ENCODE results near the gene XPO1. TPM values are rescaled to one million over a fixed set of nuclear protein-coding genes. Genes with fewer than 3 reads are reported as not detected.

Gene XPO1
- total RNA-seq, 2 donors from 2014 or later, result 65.3 to 160 TPM

- TF ChIP-seq CTCF (IDR thresholded peaks at IDR 0.05) (no peak), POLR2AphosphoS5 (IDR thresholded peaks at IDR 0.05) (no peak), POLR2A (IDR thresholded peaks at IDR 0.05) (no peak)
- H3K4me3 ChIP-seq, result peak overlapping the region; percentile 64 to 88
- H3K27ac ChIP-seq, result peak overlapping the region; percentile 99 to 100
- DNase-seq (ENCODE audit: low spot score), result peak; percentile 29
- no peaks in the 10 kb centered on the region for H3K27me3 ChIP-seq (replicated peaks; ENCODE audit: insufficient read depth)
- 3% methylated on average over 19 of the region's 19 CpGs for WGBS
- no peaks in the 10 kb centered on the region for H3K36me3 ChIP-seq
- no peaks in the 10 kb centered on the region for H3K9me3 ChIP-seq
- intact Hi-C loops (cut with DNase I), result loop anchor here (1.0 to 2.0 kb wide), 3 partner anchors 68 to 362 kb away; partner anchors contain the start of gene USP34
- no peaks in the 10 kb centered on the region for H3K4me1 ChIP-seq (replicated peaks)
Measured at GRCh38 chr2:61538920-61539520, 864 bp upstream of the XPO1 start.

GRCh38 chr2:61537950-61538199 is 281 bp downstream of the XPO1 start:
- TF ChIP-seq CTCF (IDR thresholded peaks at IDR 0.05), result no peak
- TF ChIP-seq POLR2A (IDR thresholded peaks at IDR 0.05), result no peak
- no peak for TF ChIP-seq POLR2AphosphoS5 (IDR thresholded peaks at IDR 0.05)
- Histone ChIP-seq H3K27me3 (replicated peaks; ENCODE audit: insufficient read depth) (no peaks in the 10 kb centered on the region), H3K4me3 (peak overlapping the region; percentile 64 to 88), H3K27ac (peak overlapping the region; percentile 99 to 100), H3K4me1 (replicated peaks) (no peaks in the 10 kb centered on the region), H3K9me3 (no peaks in the 10 kb centered on the region), H3K36me3 (no peaks in the 10 kb centered on the region)
- intact Hi-C loops (cut with DNase I), result loop anchor here (1.0 to 2.0 kb wide), 3 partner anchors 67 to 361 kb away; partner anchors contain the start of gene USP34
- DNase-seq (ENCODE audit: low spot score), result no peak
- WGBS, result under 1% methylated on average over 13 of the region's 15 CpGs

- WGBS, result 1% methylated on average over 52 of the region's 52 CpGs
- H3K4me1 ChIP-seq (replicated peaks), result no peaks in the 10 kb centered on the region
- DNase-seq (ENCODE audit: low spot score), result no peak
- H3K9me3 ChIP-seq, result no peaks in the 10 kb centered on the region
- peak overlapping the region; percentile 99 to 100 for H3K27ac ChIP-seq
- no peaks in the 10 kb centered on the region for H3K36me3 ChIP-seq
- H3K27me3 ChIP-seq (replicated peaks; ENCODE audit: insufficient read depth), result no peaks in the 10 kb centered on the region
- intact Hi-C loops (cut with DNase I), result no loop called here
- H3K4me3 ChIP-seq, result peak overlapping the region; percentile 64 to 88
- TF ChIP-seq POLR2AphosphoS5 (IDR thresholded peaks at IDR 0.05) (no peak), CTCF (IDR thresholded peaks at IDR 0.05) (peak in 1 of 4 experiments; percentile 4)
Measured at GRCh38 chr2:61537277-61537949, 743 bp downstream of the XPO1 start.

- WGBS, result under 1% methylated on average over 26 of the region's 26 CpGs
- TF ChIP-seq POLR2A (IDR thresholded peaks at IDR 0.05), result peak; percentile 66
- TF ChIP-seq CTCF (IDR thresholded peaks at IDR 0.05), result no peak
- TF ChIP-seq POLR2AphosphoS5 (IDR thresholded peaks at IDR 0.05), result peak; percentile 41
- intact Hi-C loops (cut with DNase I), result no loop called here
- Histone ChIP-seq H3K36me3 (no peaks in the 10 kb centered on the region), H3K4me3 (peak overlapping the region; percentile 64 to 88), H3K27me3 (replicated peaks; ENCODE audit: insufficient read depth) (no peaks in the 10 kb centered on the region), H3K9me3 (no peaks in the 10 kb centered on the region), H3K27ac (peak overlapping the region; percentile 99 to 100), H3K4me1 (replicated peaks) (no peaks in the 10 kb centered on the region)
- peak; percentile 84 for DNase-seq (ENCODE audit: low spot score)
Measured at GRCh38 chr2:61536572-61537276, 1.4 kb downstream of the XPO1 start.

All from prostate gland (tissue), 2 donors.